ENCODE measurements around the gene ZNF593. TPM values are rescaled to one million over a fixed set of nuclear protein-coding genes. Genes with fewer than 3 reads are reported as not detected.

Gene ZNF593
- polyA plus RNA-seq (ENCODE audit: insufficient read length in 4 of 4) = 10 to 100 TPM; 14.3 to 27.1 (median 19.5) TPM

GRCh38 chr1:26169669-26170471 is at the start of gene ZNF593:
Gene ZNF593, plus strand, starts transcription at chr1:26169908. Its CDS starts 76 bp downstream, at chr1:26169984.
- no peak for DNase-seq (ENCODE audit: low read depth in 4 of 4, low spot score in 2 of 4)

DNA sequence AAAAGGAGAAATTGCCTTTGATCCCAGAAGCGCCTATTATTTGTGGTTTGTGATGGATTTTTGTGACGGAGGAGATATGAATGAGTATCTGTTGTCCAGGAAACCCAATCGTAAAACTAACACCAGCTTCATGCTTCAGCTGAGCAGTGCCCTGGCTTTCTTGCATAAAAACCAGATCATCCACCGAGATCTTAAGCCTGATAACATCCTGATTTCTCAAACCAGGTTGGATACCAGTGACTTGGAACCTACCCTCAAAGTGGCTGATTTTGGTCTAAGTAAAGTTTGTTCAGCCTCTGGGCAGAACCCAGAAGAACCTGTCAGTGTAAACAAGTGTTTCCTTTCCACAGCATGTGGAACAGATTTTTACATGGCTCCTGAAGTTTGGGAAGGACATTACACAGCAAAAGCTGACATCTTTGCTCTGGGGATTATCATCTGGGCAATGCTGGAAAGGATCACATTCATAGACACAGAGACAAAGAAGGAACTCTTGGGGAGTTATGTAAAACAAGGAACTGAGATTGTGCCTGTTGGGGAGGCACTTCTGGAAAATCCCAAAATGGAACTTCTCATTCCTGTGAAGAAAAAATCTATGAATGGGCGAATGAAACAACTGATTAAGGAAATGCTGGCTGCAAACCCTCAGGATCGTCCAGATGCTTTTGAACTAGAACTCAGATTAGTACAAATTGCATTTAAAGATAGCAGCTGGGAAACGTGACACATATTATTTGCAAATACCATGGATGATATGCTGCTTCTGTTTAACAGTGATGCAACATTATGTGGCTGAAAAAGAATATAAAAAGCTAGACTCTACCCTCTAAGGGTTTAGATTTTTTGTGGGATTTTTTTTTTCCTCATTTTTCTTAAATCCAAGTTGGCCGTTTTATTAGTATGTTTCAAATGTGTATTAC is 47.6 kb upstream of the ZNF593 start:
- no peak for DNase-seq (ENCODE audit: low read depth in 4 of 4, low spot score in 2 of 4)

DNA sequence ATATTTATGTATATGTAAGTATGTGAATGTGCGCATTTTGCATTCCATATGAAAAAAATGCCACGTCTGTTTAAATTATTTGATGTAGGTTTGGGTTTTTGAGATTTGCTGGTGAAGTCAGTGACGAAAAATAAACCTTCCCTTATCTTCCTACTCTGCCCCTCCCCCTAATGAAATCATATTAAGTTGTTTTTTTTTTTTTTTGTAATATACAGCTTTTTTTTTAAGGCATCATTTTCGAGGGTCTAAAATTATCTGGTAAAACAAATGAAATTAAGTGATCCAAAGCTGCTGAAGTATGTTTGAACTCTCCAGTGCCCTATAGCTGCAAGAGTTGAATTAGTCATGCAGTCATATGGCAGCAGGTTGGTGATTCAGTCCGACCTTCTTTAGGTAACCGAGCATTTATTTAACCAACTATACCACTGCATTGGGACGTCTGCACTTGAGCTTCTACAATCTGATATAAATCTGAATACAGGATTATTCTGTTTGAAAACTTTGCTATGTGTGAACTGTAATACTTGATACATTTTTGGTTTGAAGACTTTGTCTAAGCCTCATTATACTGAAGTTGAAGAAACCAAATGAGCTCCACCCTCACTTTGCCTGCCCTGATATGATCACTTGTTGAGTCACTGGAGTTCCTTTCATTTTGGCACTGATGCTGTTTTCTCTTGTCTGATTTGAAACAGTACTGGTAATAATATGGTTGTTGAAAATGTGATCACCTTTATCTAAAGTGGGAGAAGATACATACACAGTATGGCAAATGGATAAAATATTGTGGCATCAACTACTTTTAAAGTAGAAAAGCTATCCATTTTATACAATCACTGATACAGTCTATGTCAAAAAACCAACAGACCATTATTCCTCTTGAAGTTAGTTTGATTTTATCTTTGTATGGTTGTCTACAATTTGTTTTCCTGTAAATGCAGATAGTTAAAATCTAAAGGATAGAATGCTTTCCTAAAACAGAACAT is 46.4 kb upstream of the ZNF593 start:
- DNase-seq (ENCODE audit: low read depth in 4 of 4, low spot score in 2 of 4) = no peak

DNA sequence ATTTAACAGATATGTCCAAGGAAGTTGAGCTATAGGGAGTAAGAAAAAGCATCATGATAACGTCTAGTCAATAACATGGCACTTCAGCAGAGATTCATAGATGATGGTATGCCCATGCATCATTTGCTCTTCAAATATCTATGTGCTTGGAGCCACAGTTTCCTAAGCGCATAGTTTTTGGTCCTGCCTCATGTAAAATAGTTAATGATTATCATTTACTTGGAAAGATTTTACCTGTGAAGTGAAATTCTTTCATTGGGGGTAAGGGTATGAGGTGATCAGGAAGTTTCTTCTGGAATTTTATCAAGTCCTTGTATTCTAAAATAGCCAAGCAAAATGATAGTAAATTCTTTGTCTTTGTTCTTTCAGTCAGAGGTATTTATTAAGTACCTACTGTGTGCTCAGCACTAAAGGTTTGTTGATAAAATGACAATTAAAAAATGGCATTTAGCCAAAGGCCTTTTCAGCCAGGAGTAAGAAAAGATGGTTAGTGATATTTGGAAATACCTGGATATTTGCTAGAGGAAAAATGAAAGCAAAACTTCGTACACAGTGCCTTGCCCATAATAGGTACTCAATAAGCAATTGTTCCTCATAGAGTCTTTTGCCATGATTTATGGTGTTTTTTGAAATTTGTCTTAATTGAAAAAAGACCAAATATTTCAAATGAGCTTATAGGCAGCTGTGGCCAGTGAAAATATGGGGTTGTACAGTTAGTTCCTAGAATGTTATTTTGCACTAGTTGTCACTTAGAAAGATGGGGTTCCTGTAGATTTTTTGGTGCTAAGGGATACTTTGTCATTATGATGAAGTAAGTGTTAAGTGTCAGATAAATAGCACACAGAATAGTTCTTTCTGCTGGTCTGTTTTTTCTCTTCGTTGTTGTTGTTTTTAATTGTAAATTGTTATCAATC is 45.0 kb upstream of the ZNF593 start:
- no peak for DNase-seq (ENCODE audit: low read depth in 4 of 4, low spot score in 2 of 4)

DNA sequence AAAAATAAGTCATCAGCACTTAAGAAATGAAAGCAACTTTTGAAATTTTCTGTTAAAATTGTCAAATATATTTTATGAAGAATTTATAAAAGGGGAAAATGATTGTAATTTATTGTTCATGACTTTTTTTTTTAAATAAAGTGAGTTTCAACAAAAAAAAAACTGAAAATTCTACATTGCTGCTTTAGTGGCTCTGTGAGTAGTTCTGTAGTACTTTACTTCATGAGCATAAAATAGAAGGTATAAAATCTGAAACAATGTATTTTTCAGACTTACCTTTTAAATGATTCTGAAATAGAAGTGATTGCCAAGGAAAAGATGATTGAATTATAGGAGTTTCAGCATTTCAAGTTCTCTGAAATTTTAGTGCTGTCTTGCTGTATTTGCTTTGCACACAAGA is 44.3 kb upstream of the ZNF593 start:
- DNase-seq (ENCODE audit: low read depth in 4 of 4, low spot score in 2 of 4) = no peak

GRCh38 chr1:26125946-26126320 is 43.8 kb upstream of the ZNF593 start:
- DNase-seq (ENCODE audit: low read depth in 4 of 4, low spot score in 2 of 4) = no peak

DNA sequence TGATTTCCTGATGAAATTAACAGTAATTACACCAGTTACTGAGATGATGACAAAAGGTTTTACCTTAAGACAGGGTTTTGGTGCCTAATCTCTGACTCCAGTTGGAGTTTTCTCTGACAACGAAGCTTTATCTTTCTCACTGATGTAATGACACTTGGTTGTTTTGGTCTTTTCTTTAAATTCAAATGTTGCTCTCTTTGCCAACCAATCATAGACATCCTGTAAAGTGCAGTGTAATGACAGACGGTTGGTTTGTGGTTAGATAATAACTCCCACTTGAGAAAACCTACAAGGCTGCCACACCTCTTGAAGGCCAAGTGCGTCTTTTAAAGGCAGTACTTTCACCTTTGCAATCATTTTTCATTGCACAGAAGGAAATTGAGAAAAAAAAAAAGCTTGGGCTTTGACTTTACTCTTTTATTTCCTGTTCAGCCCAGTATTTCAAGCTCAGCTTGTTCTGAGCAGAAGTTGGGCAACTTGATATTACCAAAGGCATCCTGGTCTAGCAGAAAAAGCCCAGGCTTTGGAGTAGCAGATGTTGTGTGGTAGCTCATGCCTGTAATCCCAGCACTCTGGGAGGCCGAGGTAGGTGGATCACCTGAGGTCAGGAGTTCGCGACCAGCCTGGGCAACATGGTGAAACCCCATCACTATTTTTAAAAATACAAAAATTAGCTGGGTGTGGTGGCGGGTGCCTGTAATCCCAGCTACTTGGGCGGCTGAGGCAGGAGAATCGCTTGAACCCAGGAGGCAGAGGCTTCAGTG is 43.2 kb upstream of the ZNF593 start:
- DNase-seq (ENCODE audit: low read depth in 4 of 4, low spot score in 2 of 4) = no peak

DNA sequence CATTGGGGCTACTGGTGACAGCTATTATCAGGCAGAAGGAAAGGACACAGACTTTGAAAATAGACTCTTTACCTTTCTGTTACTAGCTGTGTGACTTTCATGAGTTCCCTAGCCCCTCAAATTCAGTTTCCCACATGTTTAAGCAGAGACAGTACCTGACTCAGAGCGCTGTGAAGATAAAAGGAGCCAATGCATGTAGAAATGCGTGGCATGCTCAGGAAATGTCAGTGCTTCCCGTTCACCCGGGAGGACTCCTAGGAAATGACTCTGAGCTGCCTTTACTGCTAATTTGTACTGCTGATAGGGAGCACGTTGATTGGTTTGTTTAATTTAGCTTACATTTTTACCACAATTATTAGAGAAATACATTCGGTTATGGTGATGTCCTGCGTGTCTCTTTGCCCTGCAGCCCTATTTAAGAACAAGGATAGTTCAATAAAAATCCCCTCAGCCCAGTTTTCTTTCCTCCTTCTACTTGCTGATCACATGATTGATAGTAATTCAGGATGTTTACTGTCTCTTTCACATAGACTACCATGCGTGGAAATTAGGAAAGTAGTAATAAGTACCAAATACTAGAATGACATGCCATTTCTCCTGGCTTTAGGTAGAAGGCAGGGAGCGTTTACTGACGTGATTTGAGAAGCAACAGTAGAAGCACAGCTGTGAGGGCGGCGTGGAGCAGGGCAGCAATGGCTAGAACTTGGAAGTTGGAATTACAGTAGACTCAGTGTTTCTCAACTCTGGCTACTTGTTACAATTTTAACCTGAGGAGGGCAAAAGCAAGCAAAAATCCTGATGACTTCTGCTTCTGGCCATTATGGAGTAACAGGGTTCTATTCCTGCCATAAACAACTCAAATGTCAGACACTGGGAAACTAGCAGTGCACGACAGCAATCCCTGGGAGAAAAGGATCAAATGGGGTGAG is 42.2 kb upstream of the ZNF593 start:
- DNase-seq (ENCODE audit: low read depth in 4 of 4, low spot score in 2 of 4) = no peak

GRCh38 chr1:26129778-26130177 is 39.9 kb upstream of the ZNF593 start:
- no peak for DNase-seq (ENCODE audit: low read depth in 4 of 4, low spot score in 2 of 4)

GRCh38 chr1:26130695-26131094 is 39.0 kb upstream of the ZNF593 start:
- DNase-seq (ENCODE audit: low read depth in 4 of 4, low spot score in 2 of 4) = no peak

- DNase-seq (ENCODE audit: low read depth in 4 of 4, low spot score in 2 of 4) = no peak
Measured at GRCh38 chr1:26132128-26132833, 37.4 kb upstream of the ZNF593 start.

- DNase-seq (ENCODE audit: low read depth in 4 of 4, low spot score in 2 of 4) = no peak
Measured at GRCh38 chr1:26132834-26133167, 36.9 kb upstream of the ZNF593 start.

DNA sequence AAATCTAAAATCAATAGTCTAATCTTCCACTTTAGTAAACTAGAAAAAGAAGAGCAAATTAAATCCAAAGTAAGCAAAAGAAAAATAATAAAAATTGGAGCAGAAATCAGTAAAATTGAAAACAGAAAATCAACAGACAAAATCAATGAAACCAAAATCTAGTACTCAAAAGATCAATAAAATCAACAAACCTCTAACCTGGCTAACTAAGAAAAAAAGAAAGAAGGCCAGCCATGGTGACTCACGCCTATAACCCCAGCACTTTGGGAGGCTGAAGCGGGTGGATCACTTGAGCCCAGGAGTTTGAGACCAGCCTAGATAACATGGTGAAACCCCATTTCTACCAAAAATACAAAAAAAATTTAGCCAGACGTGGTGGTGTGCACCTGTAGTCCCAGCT is 35.2 kb upstream of the ZNF593 start:
- no peak for DNase-seq (ENCODE audit: low read depth in 4 of 4, low spot score in 2 of 4)

GRCh38 chr1:26138974-26139558 is 30.6 kb upstream of the ZNF593 start:
- no peak for DNase-seq (ENCODE audit: low read depth in 4 of 4, low spot score in 2 of 4)

DNA sequence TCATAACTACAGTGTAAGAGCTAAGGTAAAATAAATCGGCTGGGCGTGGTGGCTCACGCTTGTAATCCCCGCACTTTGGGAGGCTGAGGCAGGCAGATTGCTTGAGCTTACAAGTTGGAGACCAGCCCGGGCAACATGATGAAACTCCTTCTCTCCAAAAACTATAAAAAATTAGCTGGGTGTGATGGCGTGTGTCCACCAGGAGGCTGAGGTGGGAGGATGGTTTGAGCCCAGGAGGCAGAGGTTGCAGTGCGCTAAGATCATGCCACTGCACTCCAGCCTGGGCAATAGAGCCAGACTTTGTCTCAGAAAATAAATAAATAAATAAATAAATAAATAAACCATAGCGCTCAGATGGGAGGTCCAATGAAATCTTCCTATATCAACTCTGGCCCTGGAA is 27.5 kb upstream of the ZNF593 start:
- DNase-seq (ENCODE audit: low read depth in 4 of 4, low spot score in 2 of 4) = no peak

GRCh38 chr1:26145041-26145959 is 24.4 kb upstream of the ZNF593 start:
- peak in 1 of 4 donors; percentile 76 for DNase-seq (ENCODE audit: low read depth in 4 of 4, low spot score in 2 of 4)

Measured in left renal cortex interstitium (tissue), 4 donors.